ENCODE results near the gene BRICD5. TPM values are rescaled to one million over a fixed set of nuclear protein-coding genes. Genes with fewer than 3 reads are reported as not detected.
A peak's percentile ranks its signal among the peaks of the same experiment; 100 is the strongest.

Gene BRICD5
- total RNA-seq, 2 donors from 2014 or later, result 7.7 to 15.2 TPM

DNA sequence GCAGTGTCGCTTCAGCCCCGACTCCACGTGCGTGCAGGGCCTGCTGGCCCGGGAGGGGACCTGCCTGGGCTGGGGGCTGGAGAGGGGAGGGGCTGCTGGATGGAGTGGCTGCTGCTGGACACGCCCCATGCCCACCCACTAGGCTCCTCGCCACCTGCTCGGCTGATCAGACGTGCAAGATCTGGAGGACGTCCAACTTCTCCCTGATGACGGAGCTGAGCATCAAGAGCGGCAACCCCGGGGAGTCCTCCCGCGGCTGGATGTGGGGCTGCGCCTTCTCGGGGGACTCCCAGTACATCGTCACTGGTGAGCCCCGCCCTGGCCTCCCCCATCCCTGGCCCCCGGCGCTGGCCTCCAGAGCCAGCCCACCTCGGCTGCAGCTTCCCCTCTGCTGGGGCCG, 2.4 kb downstream of the BRICD5 start:
- H3K4me3 ChIP-seq, result no peak overlapping the region

DNA sequence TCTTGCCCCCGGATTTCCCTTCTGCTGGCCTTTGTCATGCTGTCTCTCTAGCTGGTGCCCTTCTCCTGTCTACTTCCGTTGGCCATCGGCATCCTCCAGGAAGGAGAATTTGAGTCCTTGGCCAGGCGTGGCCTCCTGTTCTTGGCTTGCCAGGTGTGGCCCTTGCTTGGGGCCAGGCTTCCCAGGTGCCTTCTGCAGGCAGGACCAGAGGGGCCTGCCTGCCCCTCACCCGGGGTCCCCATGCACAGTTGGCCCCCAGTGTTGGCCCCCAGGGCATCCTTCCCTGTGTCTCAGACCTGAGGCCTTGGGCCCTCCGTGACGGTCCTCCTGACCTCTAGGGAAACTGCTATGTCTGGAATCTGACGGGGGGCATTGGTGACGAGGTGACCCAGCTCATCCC, 2.8 kb downstream of the BRICD5 start:
- H3K4me3 ChIP-seq, result no peak overlapping the region
- H3K4me1 ChIP-seq, result peaks cover 20% of the 10 kb centered on the region
- H3K27me3 ChIP-seq, result no peaks in the 10 kb centered on the region
- TF ChIP-seq, protein P1, sequence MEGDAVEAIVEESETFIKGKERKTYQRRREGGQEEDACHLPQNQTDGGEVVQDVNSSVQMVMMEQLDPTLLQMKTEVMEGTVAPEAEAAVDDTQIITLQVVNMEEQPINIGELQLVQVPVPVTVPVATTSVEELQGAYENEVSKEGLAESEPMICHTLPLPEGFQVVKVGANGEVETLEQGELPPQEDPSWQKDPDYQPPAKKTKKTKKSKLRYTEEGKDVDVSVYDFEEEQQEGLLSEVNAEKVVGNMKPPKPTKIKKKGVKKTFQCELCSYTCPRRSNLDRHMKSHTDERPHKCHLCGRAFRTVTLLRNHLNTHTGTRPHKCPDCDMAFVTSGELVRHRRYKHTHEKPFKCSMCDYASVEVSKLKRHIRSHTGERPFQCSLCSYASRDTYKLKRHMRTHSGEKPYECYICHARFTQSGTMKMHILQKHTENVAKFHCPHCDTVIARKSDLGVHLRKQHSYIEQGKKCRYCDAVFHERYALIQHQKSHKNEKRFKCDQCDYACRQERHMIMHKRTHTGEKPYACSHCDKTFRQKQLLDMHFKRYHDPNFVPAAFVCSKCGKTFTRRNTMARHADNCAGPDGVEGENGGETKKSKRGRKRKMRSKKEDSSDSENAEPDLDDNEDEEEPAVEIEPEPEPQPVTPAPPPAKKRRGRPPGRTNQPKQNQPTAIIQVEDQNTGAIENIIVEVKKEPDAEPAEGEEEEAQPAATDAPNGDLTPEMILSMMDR (IDR thresholded peaks at IDR 0.05), result no peak
- H3K9me3 ChIP-seq, result no peaks in the 10 kb centered on the region
- H3K27ac ChIP-seq, result no peak overlapping the region
- DNase-seq, result no peak
- peaks cover 8% of the 10 kb centered on the region for H3K36me3 ChIP-seq
- intact Hi-C loops (cut with DNase I), result loop anchor here (10.0 kb wide), 1 partner anchor 307 kb away; the partner anchor contains the start of gene ATP6V0C
- H3K9ac ChIP-seq (ENCODE audit: low read depth in 2 of 2, low read length in 2 of 2), result no peak overlapping the region

More for the DNA sequence above, 2.4 kb downstream of the BRICD5 start:
- intact Hi-C loops (cut with DNase I), result loop anchor here (10.0 kb wide), 1 partner anchor 306 kb away; the partner anchor contains the start of gene ATP6V0C
- DNase-seq, result no peak
- Histone ChIP-seq H3K36me3 (peaks cover 8% of the 10 kb centered on the region), H3K27ac (no peak overlapping the region), H3K4me1 (peaks cover 24% of the 10 kb centered on the region), H3K27me3 (no peaks in the 10 kb centered on the region), H3K9ac (ENCODE audit: low read depth in 2 of 2, low read length in 2 of 2) (no peak overlapping the region), H3K9me3 (no peaks in the 10 kb centered on the region)
- TF ChIP-seq, protein P1 (IDR thresholded peaks at IDR 0.05), result no peak

DNA sequence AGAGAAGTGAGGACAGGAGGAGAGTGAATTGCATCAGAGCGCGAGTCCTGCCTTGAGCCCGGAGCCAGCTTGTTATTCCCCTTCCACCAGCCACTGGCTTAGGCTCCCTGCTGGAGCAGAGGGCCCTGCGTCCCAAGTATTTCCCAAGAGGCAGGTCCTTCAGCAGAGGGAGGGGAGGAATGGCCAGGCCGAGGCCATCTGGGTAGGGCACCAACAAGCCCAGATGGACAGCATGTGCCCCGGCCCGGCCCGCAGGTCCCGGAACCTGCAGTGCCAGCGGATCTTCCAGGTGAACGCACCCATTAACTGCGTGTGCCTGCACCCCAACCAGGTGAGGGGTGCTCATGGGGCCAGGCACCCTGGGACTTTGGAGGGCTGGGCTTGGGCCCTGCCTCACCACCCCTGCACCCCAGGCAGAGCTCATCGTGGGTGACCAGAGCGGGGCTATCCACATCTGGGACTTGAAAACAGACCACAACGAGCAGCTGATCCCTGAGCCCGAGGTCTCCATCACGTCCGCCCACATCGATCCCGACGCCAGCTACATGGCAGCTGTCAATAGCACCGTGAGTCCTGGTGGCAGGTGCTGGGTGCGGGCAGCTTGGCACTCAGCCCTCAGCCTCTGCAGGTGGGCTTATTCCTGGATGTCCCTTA, 3.8 kb downstream of the BRICD5 start:
- no peak overlapping the region for H3K4me3 ChIP-seq
- H3K27me3 ChIP-seq, result no peaks in the 10 kb centered on the region
- peaks cover 12% of the 10 kb centered on the region for H3K4me1 ChIP-seq
- H3K36me3 ChIP-seq, result peaks cover 8% of the 10 kb centered on the region
- intact Hi-C loops (cut with DNase I), result loop anchor here (10.0 kb wide), 1 partner anchor 308 kb away; the partner anchor contains the start of gene ATP6V0C
- TF ChIP-seq, protein P1 (IDR thresholded peaks at IDR 0.05), result no peak
- no peak overlapping the region for H3K9ac ChIP-seq (ENCODE audit: low read depth in 2 of 2, low read length in 2 of 2)
- H3K27ac ChIP-seq, result no peak overlapping the region
- no peaks in the 10 kb centered on the region for H3K9me3 ChIP-seq
- no peak for DNase-seq

DNA sequence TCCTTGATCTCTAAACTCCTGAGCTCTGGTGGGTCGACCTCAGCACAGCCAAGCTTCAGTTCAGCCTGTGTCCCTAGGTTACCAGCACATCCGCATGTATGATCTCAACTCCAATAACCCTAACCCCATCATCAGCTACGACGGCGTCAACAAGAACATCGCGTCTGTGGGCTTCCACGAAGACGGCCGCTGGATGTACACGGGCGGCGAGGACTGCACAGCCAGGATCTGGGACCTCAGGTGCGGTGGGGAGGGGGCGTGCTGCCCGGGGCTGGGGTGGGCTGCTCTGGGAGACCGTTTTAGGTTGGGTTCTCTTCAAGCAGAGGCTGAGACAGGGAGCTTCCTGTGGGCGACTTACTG, 4.3 kb downstream of the BRICD5 start:
- TF ChIP-seq, protein P1 (IDR thresholded peaks at IDR 0.05), result no peak
- no peaks in the 10 kb centered on the region for H3K9me3 ChIP-seq
- peak overlapping the region; percentile 58 for H3K4me3 ChIP-seq
- H3K4me1 ChIP-seq, result peaks cover 12% of the 10 kb centered on the region
- no peaks in the 10 kb centered on the region for H3K27me3 ChIP-seq
- H3K36me3 ChIP-seq, result peaks cover 8% of the 10 kb centered on the region
- DNase-seq, result no peak
- peak overlapping the region; percentile 66 to 82 for H3K9ac ChIP-seq (ENCODE audit: low read depth in 2 of 2, low read length in 2 of 2)
- H3K27ac ChIP-seq, result no peak overlapping the region
- intact Hi-C loops (cut with DNase I), result loop anchor here (10.0 kb wide), 1 partner anchor 308 kb away; the partner anchor contains the start of gene ATP6V0C

DNA sequence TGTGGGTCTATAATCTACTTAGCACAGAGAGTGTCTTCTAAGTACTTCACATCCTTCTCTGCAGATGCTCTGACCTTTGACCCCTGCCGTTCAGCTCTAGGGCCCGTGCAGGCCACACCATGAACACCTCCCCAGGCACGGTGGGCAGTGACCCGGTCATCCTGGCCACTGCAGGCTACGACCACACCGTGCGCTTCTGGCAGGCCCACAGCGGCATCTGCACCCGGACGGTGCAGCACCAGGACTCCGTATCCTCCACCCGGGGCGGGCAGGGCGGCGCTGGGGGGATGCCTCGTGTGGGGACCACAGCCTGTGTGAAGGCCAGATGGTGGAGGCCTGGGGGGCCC, 4.7 kb downstream of the BRICD5 start:
- intact Hi-C loops (cut with DNase I), result loop anchor here (10.0 kb wide), 1 partner anchor 309 kb away; the partner anchor contains the start of gene ATP6V0C
- peak overlapping the region; percentile 92 for H3K27ac ChIP-seq
- H3K4me3 ChIP-seq, result peak overlapping the region; percentile 58
- H3K27me3 ChIP-seq, result no peaks in the 10 kb centered on the region
- no peak for DNase-seq
- H3K9me3 ChIP-seq, result no peaks in the 10 kb centered on the region
- peaks cover 8% of the 10 kb centered on the region for H3K36me3 ChIP-seq
- peaks cover 12% of the 10 kb centered on the region for H3K4me1 ChIP-seq
- peak overlapping the region; percentile 66 to 82 for H3K9ac ChIP-seq (ENCODE audit: low read depth in 2 of 2, low read length in 2 of 2)
- TF ChIP-seq, protein P1 (IDR thresholded peaks at IDR 0.05), result no peak

All from colonic mucosa (tissue), 4 donors.